ENCODE results near the gene FCRLB.

DNA sequence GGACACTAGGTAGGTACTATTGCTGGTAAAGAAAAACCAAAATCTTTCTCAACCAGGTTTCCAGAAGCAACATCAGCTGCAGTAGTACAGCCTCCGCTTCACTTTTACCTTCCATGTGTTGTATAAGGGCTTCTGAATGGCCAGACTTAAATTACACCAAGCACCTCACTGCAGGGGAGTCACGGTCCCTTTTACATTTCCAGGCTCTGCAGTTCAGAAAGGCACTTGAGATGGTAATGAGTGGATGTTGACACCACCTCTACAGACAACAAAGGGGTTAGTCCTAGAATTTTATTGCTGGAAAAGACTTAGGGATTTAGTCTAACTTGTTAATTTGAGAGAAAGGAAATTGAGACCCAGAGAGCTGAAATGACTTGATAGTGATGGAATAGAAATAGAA lies 16.3 kb downstream of the FCRLB start:
- TF ChIP-seq, protein P1, sequence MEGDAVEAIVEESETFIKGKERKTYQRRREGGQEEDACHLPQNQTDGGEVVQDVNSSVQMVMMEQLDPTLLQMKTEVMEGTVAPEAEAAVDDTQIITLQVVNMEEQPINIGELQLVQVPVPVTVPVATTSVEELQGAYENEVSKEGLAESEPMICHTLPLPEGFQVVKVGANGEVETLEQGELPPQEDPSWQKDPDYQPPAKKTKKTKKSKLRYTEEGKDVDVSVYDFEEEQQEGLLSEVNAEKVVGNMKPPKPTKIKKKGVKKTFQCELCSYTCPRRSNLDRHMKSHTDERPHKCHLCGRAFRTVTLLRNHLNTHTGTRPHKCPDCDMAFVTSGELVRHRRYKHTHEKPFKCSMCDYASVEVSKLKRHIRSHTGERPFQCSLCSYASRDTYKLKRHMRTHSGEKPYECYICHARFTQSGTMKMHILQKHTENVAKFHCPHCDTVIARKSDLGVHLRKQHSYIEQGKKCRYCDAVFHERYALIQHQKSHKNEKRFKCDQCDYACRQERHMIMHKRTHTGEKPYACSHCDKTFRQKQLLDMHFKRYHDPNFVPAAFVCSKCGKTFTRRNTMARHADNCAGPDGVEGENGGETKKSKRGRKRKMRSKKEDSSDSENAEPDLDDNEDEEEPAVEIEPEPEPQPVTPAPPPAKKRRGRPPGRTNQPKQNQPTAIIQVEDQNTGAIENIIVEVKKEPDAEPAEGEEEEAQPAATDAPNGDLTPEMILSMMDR (IDR thresholded peaks at IDR 0.05), result no peak
- TF ChIP-seq POLR2AphosphoS5 (IDR thresholded peaks at IDR 0.05), result no peak
- no peak for TF ChIP-seq POLR2A (IDR thresholded peaks at IDR 0.05)
